ENCODE results near the gene ENDOV.

The ENDOV gene

DNA sequence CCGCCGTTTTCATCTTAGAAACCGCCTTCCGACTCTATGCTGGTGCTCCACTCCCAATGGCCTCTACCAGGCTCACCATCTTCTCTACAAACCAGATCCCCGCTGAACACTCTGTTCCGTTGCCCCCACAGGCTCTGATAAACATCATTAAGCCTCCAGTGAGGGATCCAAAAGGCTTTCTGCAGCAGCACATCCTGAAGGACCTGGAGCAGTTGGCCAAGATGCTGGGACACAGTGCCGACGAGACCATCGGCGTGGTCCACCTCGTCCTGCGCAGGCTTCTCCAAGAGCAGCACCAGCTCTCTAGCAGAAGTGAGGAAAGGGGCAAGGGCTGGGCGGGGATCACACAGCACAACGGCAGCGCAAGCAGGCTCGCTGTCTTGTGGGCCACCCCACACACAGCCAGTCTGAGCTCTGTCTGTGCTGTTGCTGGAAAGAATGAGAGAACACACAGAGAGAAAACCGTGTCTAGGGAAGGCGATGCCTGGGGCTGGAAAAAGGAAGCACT is 33.5 kb upstream of the ENDOV start:
- no peak overlapping the region for H3K4me3 ChIP-seq (ENCODE audit: low read length)
- TF ChIP-seq, protein P1, sequence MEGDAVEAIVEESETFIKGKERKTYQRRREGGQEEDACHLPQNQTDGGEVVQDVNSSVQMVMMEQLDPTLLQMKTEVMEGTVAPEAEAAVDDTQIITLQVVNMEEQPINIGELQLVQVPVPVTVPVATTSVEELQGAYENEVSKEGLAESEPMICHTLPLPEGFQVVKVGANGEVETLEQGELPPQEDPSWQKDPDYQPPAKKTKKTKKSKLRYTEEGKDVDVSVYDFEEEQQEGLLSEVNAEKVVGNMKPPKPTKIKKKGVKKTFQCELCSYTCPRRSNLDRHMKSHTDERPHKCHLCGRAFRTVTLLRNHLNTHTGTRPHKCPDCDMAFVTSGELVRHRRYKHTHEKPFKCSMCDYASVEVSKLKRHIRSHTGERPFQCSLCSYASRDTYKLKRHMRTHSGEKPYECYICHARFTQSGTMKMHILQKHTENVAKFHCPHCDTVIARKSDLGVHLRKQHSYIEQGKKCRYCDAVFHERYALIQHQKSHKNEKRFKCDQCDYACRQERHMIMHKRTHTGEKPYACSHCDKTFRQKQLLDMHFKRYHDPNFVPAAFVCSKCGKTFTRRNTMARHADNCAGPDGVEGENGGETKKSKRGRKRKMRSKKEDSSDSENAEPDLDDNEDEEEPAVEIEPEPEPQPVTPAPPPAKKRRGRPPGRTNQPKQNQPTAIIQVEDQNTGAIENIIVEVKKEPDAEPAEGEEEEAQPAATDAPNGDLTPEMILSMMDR (conservative IDR thresholded peaks at IDR 0.05; ENCODE audit: low read length) = no peak
- DNase-seq (ENCODE audit: low read depth) = no peak

DNA sequence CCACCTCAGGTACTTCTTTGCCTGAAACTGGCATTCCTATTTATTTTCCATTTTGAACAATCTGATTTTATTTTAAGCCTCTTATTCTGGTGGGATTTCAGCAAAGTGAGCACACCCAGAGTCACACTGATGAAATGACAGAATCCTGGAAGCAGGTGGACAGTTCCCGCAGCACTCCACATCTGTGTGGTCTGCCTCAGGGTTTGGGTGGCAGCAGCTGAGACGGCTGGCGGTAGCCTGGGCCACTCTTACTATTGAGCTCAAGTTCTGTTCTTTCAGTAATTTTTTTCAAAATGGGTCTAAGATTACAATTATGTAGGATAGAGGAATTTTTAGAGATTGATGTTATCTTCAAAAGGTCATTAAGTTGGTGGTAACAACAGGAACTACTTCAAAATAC is 32.5 kb upstream of the ENDOV start:
- TF ChIP-seq, protein P1 (conservative IDR thresholded peaks at IDR 0.05; ENCODE audit: low read length) = no peak
- H3K4me3 ChIP-seq (ENCODE audit: low read length) = no peak overlapping the region
- DNase-seq (ENCODE audit: low read depth) = no peak

DNA sequence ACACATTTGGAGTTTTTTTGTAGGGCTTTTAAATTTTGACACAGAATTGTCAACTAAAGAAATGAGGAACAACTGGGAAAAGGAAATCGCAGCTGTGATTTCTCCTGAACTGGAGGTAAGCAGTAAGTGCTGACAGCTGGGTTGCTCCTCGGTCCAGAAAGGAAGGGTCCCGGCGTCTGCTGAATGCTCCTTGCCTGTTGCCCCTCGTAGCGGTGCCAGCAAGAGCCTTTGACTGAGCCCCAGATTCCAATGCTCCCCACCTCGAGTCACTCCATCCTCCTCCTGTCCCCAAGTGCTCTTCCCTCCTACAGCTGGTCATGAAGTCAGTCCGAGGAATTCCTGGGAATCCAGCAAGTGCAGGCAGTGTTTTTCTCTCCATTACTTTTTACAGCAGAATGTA is 32.0 kb upstream of the ENDOV start:
- DNase-seq (ENCODE audit: low read depth) = no peak
- H3K4me3 ChIP-seq (ENCODE audit: low read length) = no peak overlapping the region
- TF ChIP-seq, protein P1 (conservative IDR thresholded peaks at IDR 0.05; ENCODE audit: low read length) = no peak

DNA sequence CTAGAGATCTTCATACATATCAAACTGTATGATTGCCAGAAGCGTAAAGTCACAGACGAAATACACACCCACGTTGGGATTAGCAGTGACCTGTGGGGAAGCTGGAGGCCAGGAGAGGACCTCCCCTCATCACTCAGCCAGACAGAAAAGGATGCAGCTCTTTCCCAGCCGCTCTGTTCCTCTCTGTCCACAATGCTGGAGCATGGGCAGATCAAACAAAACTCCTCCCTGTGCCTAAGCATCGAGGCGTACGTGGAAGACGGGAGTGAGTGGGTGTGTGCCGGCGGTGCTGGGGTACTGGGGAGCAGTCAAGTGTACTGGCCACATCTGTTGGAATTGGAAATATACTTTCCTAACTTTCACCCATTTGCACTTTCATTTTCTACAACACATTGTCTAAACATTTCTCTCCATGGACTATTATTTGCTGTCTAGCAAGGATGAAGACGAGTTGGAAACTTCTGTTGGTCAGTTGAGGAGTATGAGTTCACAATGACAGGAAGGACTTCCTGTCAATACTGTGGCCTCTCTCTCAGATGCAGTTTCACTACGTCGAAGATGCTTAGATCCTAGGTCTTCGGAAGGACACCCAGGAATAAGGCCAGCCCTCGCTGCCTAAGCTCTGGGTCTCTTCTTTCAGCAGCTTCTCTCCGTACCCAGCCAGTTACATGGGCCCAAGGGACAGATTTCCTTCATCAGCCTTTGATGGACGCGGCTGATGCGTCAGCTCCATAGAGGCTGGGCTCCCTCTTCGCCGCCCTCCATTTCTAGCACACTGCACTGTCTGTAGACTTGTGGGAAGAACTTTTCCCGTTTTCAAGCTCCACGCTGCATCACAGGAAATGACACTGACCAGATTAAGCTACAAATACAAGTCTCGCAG is 30.6 kb upstream of the ENDOV start:
- TF ChIP-seq, protein P1 (conservative IDR thresholded peaks at IDR 0.05; ENCODE audit: low read length) = no peak
- no peak overlapping the region for H3K4me3 ChIP-seq (ENCODE audit: low read length)
- no peak for DNase-seq (ENCODE audit: low read depth)

DNA sequence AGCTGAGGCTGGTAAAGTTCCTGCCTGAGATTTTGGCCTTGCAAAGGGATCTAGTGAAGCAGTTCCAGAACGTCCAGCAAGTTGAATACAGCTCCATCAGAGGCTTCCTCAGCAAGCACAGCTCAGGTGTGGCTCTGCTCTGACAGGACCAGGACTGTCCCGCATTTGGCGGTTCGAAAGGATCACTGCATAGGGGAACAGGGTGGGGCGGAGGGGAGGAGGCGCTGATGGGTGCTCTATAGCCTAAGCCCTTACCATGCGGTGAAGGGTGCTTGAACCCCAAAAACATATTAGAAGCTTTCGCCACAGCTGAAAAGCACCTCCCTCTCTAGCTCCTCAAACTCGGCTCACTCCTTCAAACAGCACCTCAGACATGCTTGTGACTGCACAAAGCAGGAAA is 29.9 kb upstream of the ENDOV start:
- TF ChIP-seq, protein P1 (conservative IDR thresholded peaks at IDR 0.05; ENCODE audit: low read length) = no peak
- no peak for DNase-seq (ENCODE audit: low read depth)
- no peak overlapping the region for H3K4me3 ChIP-seq (ENCODE audit: low read length)

- DNase-seq (ENCODE audit: low read depth) = no peak
- H3K4me3 ChIP-seq (ENCODE audit: low read length) = no peak overlapping the region
- TF ChIP-seq, protein P1 (conservative IDR thresholded peaks at IDR 0.05; ENCODE audit: low read length) = no peak
Observed at GRCh38 chr17:80386341-80386740, 28.6 kb upstream of the ENDOV start.

- H3K4me3 ChIP-seq (ENCODE audit: low read length) = no peak overlapping the region
- no peak for DNase-seq (ENCODE audit: low read depth)
- TF ChIP-seq, protein P1 (conservative IDR thresholded peaks at IDR 0.05; ENCODE audit: low read length) = no peak
Observed at GRCh38 chr17:80387071-80387470, 27.9 kb upstream of the ENDOV start.

All from AG10803 (cell line).